ENCODE data around the gene NTMT2.

NTMT2 gene

DNA sequence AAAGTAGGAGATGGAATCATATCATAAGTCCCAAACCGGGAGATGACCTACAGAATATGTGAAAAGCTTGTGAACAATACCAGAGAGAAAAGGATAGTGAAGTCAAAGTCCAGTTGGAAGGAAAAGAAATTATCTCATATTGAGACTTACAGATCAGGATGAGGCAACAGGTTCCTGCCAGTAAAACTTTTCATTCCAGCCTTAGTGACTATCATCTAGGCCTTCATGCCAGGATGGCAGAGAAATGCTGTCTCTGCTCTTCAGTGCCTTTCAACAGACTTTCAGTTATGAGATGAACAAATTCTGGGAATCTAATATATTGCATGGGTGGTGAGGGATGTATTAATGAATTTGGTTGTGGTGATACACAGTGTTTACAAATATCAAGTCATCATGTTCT is 52.3 kb downstream of the NTMT2 start:
- no peak overlapping the region for H3K27ac ChIP-seq
- no peak for TF ChIP-seq ZFX (IDR thresholded peaks at IDR 0.05)
- TF ChIP-seq, protein P1, sequence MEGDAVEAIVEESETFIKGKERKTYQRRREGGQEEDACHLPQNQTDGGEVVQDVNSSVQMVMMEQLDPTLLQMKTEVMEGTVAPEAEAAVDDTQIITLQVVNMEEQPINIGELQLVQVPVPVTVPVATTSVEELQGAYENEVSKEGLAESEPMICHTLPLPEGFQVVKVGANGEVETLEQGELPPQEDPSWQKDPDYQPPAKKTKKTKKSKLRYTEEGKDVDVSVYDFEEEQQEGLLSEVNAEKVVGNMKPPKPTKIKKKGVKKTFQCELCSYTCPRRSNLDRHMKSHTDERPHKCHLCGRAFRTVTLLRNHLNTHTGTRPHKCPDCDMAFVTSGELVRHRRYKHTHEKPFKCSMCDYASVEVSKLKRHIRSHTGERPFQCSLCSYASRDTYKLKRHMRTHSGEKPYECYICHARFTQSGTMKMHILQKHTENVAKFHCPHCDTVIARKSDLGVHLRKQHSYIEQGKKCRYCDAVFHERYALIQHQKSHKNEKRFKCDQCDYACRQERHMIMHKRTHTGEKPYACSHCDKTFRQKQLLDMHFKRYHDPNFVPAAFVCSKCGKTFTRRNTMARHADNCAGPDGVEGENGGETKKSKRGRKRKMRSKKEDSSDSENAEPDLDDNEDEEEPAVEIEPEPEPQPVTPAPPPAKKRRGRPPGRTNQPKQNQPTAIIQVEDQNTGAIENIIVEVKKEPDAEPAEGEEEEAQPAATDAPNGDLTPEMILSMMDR (conservative IDR thresholded peaks at IDR 0.05), result no peak

DNA sequence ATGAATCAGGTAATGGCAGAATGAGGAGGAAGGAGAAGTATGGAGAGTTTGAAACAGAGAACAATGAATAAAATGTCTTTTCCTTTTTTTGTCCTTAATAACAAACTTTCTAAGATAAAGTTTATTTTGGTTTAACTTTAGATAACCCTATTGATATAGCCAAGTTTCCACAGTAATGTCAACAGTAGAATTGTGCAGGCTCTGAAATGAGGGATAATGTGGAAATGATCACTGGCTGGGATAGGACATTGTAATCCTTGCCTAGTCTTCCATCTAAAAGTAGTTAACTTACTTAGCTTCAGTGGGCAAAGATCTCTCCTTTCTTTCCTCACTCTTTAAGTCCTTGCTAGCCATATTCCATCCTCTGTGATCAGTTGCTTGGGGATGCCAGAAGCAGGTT is 52.8 kb downstream of the NTMT2 start:
- no peak overlapping the region for H3K27ac ChIP-seq
- TF ChIP-seq, protein P1 (conservative IDR thresholded peaks at IDR 0.05), result no peak
- TF ChIP-seq ZFX (IDR thresholded peaks at IDR 0.05), result no peak

DNA sequence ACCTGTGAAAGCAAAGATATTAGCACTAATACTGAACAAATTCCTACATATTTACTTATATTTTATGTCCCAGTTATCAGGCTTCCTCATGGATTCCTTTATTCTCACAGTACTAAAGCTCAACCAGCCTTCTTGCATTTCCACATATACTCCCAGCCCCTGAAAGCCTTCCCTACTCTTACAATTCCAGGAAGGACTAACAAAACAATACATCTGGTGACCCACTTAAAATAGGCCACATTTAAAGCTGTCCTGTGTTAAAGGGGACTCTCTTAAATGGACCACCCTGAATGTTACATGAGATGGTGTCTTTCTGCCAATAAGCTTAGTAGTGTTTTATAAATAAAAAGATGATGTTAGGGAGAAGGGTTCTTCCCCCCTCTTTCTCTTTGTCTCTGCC is 54.4 kb downstream of the NTMT2 start:
- no peak for TF ChIP-seq ZFX (IDR thresholded peaks at IDR 0.05)
- TF ChIP-seq, protein P1 (conservative IDR thresholded peaks at IDR 0.05), result no peak
- H3K27ac ChIP-seq, result no peak overlapping the region

DNA sequence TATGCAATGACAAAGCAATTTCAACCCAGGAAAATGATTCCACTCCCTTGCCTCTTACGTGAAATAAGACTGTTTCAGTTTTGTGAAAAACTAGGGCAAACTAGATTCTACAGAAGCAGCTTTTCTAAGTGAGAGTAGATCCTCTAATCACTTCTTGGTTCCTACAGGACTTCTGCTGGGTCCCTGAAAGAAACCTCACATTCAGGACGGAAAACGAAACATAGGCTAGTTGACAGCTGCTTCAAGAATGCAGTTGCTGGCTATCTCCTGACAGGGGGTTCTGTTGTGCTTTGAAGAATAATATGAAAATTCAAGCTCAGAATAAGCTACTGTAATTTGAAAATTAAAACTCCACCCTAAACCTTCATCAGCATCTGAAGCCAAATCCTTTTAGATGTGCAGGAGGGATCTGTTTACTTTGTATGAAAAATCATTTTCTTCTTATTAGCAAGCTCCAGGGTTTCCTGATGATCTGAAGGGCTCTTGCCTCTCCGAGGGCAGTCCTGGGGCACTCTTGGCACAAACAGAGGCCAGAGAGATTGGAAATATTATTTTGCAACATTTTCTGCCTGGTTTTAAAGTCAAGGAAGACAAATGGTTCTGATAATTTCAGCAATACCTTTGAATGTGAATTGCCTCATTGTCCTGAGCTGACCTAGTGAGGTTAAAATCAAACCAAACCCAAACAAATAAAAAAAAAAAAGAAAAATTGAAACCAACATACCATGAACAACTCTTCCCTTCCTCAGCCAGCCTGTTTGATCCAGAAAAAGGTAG is 55.0 kb downstream of the NTMT2 start:
- H3K27ac ChIP-seq, result no peak overlapping the region
- TF ChIP-seq, protein P1 (conservative IDR thresholded peaks at IDR 0.05), result no peak
- TF ChIP-seq ZFX (IDR thresholded peaks at IDR 0.05), result no peak

DNA sequence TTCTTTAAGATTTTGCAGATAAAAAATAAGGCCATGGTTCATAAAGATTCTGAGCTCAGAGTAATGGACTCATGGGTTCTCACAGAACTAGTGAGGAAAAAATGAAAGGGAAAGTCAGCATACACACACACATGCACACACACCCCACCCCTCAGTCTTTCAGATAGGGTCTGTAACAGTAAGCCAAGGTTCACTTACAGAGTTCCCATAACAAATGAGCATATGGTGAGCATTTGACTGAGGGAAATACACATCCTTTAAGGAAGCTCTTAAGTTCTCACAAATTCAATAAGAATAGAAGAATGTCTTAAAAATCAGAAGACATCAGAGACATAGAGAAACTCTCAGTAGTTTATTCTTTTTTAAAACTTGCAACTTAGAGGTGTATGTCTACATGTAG is 57.9 kb downstream of the NTMT2 start:
- no peak for TF ChIP-seq ZFX (IDR thresholded peaks at IDR 0.05)
- TF ChIP-seq, protein P1 (conservative IDR thresholded peaks at IDR 0.05), result no peak
- no peak overlapping the region for H3K27ac ChIP-seq

DNA sequence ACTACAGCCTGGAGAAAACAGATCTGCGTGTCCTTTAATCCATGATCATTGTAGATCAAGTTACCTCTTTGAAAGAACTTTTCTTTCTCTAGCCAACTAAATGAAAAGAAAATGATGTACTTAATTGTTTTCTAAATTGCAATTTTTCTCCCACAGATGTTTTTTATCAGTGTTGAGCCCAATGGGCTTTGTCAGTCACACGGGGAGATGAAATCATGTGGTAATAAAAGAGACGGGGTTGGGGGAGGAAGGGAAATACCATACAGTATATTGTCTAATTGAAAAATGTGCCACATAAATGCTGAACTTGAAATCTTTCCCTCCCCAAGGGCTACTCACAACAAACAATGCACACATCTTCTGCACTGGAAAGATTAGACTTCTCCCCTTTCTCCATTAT is 58.4 kb downstream of the NTMT2 start:
- H3K27ac ChIP-seq, result no peak overlapping the region
- no peak for TF ChIP-seq ZFX (IDR thresholded peaks at IDR 0.05)
- TF ChIP-seq, protein P1 (conservative IDR thresholded peaks at IDR 0.05), result no peak

DNA sequence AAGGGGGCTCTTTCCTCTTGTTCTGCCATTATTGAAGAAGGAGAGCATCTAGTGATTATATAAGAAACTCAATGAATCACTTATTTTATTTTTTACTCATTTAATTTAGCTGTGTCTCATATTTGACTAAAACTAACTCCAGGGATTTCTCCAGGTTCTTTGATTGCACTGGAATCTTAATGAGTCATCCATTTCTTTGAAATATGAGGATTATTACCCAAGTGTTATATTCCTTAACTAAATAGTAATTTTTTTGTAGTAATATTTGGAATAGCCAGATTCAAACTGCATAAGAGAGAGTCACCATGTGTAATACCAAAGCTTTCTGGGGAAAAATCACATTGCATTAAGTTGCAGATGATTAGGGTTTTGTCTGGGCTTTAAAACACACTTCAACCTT is 59.5 kb downstream of the NTMT2 start:
- no peak overlapping the region for H3K27ac ChIP-seq
- TF ChIP-seq, protein P1 (conservative IDR thresholded peaks at IDR 0.05), result no peak
- TF ChIP-seq ZFX (IDR thresholded peaks at IDR 0.05), result no peak
